Loucy (cell line): Measurements from ENCODE around the gene ATP5PF.

Experiments used
- H2AFZ ChIP-seq: fragments of 200-600 bp; sonication (generic); 2 replicates; pipeline ENCODE4 v1.6.0; 2016; ENCODE audit warnings: antibody characterized with exemption, mild to moderate bottlenecking, low read length, moderate library complexity
- H3F3A ChIP-seq: fragments of 200-600 bp; 2 replicates; pipeline ENCODE4 v1.6.0; 2016; ENCODE audit warnings: antibody characterized with exemption, low read depth, mild to moderate bottlenecking
- H3K27me3 ChIP-seq: fragments of 200-600 bp; sonication (generic); 2 replicates; pipeline ENCODE4 v1.6.1; 2014; ENCODE audit warnings: low read length, mild to moderate bottlenecking; ENCODE audit not compliant: insufficient read depth, poor library complexity, severe bottlenecking
- H3K36me3 ChIP-seq: fragments of 200-600 bp; sonication (generic); 2 replicates; pipeline ENCODE4 v1.6.1; 2016; ENCODE audit warnings: low read length; ENCODE audit not compliant: insufficient read depth
- H3K4me1 ChIP-seq: fragments of 200-600 bp; sonication (generic); 2 replicates; pipeline ENCODE4 v1.5.1; 2014; ENCODE audit warnings: low read length, mild to moderate bottlenecking; ENCODE audit not compliant: insufficient read depth, poor library complexity, severe bottlenecking
- H3K4me2 ChIP-seq: fragments of 200-600 bp; sonication (generic); 2 replicates; pipeline ENCODE4 v1.6.0; 2014; ENCODE audit warnings: antibody characterized with exemption, low read length, low read depth, mild to moderate bottlenecking; ENCODE audit not compliant: poor library complexity, severe bottlenecking
- H3K4me3 ChIP-seq: fragments of 200-600 bp; sonication (generic); 2 replicates; pipeline ENCODE4 v1.5.1; 2014; ENCODE audit warnings: low read length, mild to moderate bottlenecking, mixed read lengths; ENCODE audit not compliant: poor library complexity, severe bottlenecking
- H3K79me2 ChIP-seq: fragments of 200-600 bp; sonication (generic); 2 replicates; pipeline ENCODE4 v1.6.1; 2014; ENCODE audit warnings: low read length; ENCODE audit not compliant: insufficient read depth
- H3K9ac ChIP-seq: fragments of 200-600 bp; sonication (generic); 2 replicates; pipeline ENCODE4 v1.6.0; 2014; ENCODE audit warnings: mild to moderate bottlenecking, low read depth, low read length, moderate library complexity; ENCODE audit not compliant: poor library complexity, severe bottlenecking
- H3K9me2 ChIP-seq: fragments of 200-600 bp; sonication (generic); replicated peaks from 2 replicates; pipeline ENCODE4 v1.6.1; 2016; ENCODE audit warnings: low read depth, low read length, mixed read lengths
- H3K9me3 ChIP-seq: fragments of 200-600 bp; sonication (generic); 2 replicates; pipeline ENCODE4 v1.6.1; 2014; ENCODE audit warnings: mild to moderate bottlenecking, antibody characterized with exemption, low read length, low read depth; ENCODE audit not compliant: insufficient read depth
- H4K20me1 ChIP-seq: fragments of 200-600 bp; sonication (generic); 2 replicates; pipeline ENCODE4 v1.6.0; 2014; ENCODE audit warnings: antibody characterized with exemption, low read length, mild to moderate bottlenecking; ENCODE audit not compliant: insufficient read depth, poor library complexity, severe bottlenecking
- CTCF ChIP-seq: fragments of 200-600 bp; sonication (generic); conservative IDR thresholded peaks from 2 replicates; pipeline ENCODE4 v1.5.1; 2014; ENCODE audit warnings: mild to moderate bottlenecking, antibody characterized with exemption, low read length
- EZH2phosphoT487 ChIP-seq: fragments of 200-600 bp; IDR thresholded peaks from 2 replicates; pipeline ENCODE4 v1.6.1; 2018; ENCODE audit warnings: antibody characterized with exemption, mild to moderate bottlenecking, moderate library complexity, borderline replicate concordance

Gene ATP5PF

GRCh38 chr21:25760677-25761076 is 26.0 kb upstream of the ATP5PF start:
- Histone ChIP-seq H3K27me3 (no peaks in the 10 kb centered on the region), H4K20me1 (no peaks in the 10 kb centered on the region), H3F3A (no peaks in the 10 kb centered on the region), H3K9ac (no peak overlapping the region), H3K4me2 (no peak overlapping the region), H3K79me2 (no peaks in the 10 kb centered on the region), H3K4me1 (no peaks in the 10 kb centered on the region), H3K9me3 (no peaks in the 10 kb centered on the region), H3K36me3 (peaks cover 81% of the 10 kb centered on the region), H3K4me3 (no peak overlapping the region), H2AFZ (no peak overlapping the region), H3K9me2 (no peaks in the 10 kb centered on the region)
- TF ChIP-seq EZH2phosphoT487 (no peak), CTCF (no peak)

- no peaks in the 10 kb centered on the region for H3K79me2 ChIP-seq
- no peak overlapping the region for H2AFZ ChIP-seq
- no peak overlapping the region for H3K9ac ChIP-seq
- no peaks in the 10 kb centered on the region for H3K27me3 ChIP-seq
- H3F3A ChIP-seq: no peaks in the 10 kb centered on the region
- no peaks in the 10 kb centered on the region for H3K9me3 ChIP-seq
- no peak overlapping the region for H3K4me2 ChIP-seq
- H3K9me2 ChIP-seq: no peaks in the 10 kb centered on the region
- no peaks in the 10 kb centered on the region for H4K20me1 ChIP-seq
- H3K4me1 ChIP-seq: no peaks in the 10 kb centered on the region
- no peak overlapping the region for H3K4me3 ChIP-seq
- peaks cover 75% of the 10 kb centered on the region for H3K36me3 ChIP-seq
- TF ChIP-seq CTCF (no peak), EZH2phosphoT487 (no peak)
Measured at GRCh38 chr21:25760061-25760460, 25.4 kb upstream of the ATP5PF start.

GRCh38 chr21:25759573-25759972 is 24.9 kb upstream of the ATP5PF start:
- no peaks in the 10 kb centered on the region for H4K20me1 ChIP-seq
- H3K27me3 ChIP-seq: no peaks in the 10 kb centered on the region
- H3K9me3 ChIP-seq: no peaks in the 10 kb centered on the region
- TF ChIP-seq CTCF: no peak
- no peak for TF ChIP-seq EZH2phosphoT487
- no peaks in the 10 kb centered on the region for H3K79me2 ChIP-seq
- H3F3A ChIP-seq: no peaks in the 10 kb centered on the region
- no peak overlapping the region for H2AFZ ChIP-seq
- peaks cover 71% of the 10 kb centered on the region; the same call in 1 of the 2 replicates for H3K36me3 ChIP-seq
- no peak overlapping the region for H3K4me3 ChIP-seq
- H3K9me2 ChIP-seq: no peaks in the 10 kb centered on the region
- H3K9ac ChIP-seq: no peak overlapping the region
- H3K4me1 ChIP-seq: no peaks in the 10 kb centered on the region
- no peak overlapping the region for H3K4me2 ChIP-seq
